Immature natural killer cell (primary cell): Measurements from ENCODE around the gene RTL9. TPM values are rescaled to one million over a fixed set of nuclear protein-coding genes. Genes with fewer than 3 reads are reported as not detected.

ENCODE experiments used
- DNase-seq, 3 donors: peaks; one replicate each; pipeline ENCODE4 v3.0.0; 2022; ENCODE audit warnings: mixed read lengths in 1 of 3
- H3K27ac Mint-ChIP-seq, 6 donors: one replicate each; pipeline ENCODE4 v1.8.0; 2020; ENCODE audit warnings: mixed read lengths in 6 of 6, mild to moderate bottlenecking in 5 of 6, inconsistent platforms in 4 of 6, moderate library complexity in 3 of 6
- H3K27me3 Mint-ChIP-seq, 3 donors: one replicate each; pipeline ENCODE4 v1.8.0; 2020 to 2021; ENCODE audit warnings: low read depth in 3 of 3, mild to moderate bottlenecking in 3 of 3, mixed read lengths in 3 of 3, moderate library complexity in 3 of 3, inconsistent platforms in 1 of 3
- H3K36me3 Mint-ChIP-seq, 3 donors: one replicate each; pipeline ENCODE4 v1.8.0; 2020; ENCODE audit warnings: mixed read lengths in 3 of 3, inconsistent platforms in 2 of 3, mild to moderate bottlenecking in 2 of 3
- H3K4me1 Mint-ChIP-seq, 2 donors: one replicate each; pipeline ENCODE4 v1.8.0; 2020; ENCODE audit warnings: inconsistent platforms in 2 of 2, mild to moderate bottlenecking in 2 of 2, mixed read lengths in 2 of 2, moderate library complexity in 1 of 2
- H3K4me3 Mint-ChIP-seq, 5 donors: one replicate each; pipeline ENCODE4 v1.8.0; 2020; ENCODE audit warnings: mild to moderate bottlenecking in 5 of 5, mixed read lengths in 5 of 5, inconsistent platforms in 3 of 5, moderate library complexity in 3 of 5
- H3K9me3 Mint-ChIP-seq, 6 donors: one replicate each; pipeline ENCODE4 v1.8.0; 2020; ENCODE audit warnings: mild to moderate bottlenecking in 6 of 6, mixed read lengths in 6 of 6, inconsistent platforms in 4 of 6, moderate library complexity in 3 of 6
- polyA plus RNA-seq, 3 donors: library from polyadenylated mRNA; unstranded; fragments of 300-500 nt; fragmentation: Illumina TruSeq; gene quantifications; one replicate each; pipeline ENCODE4 v1.2.3, GENCODE V29; 2021

Gene RTL9
- polyA plus RNA-seq, 3 donors from 2014 or later: not detected

- H3K27me3 Mint-ChIP-seq: peaks cover 0 to 5% (median 2%) of the 10 kb centered on the region in 3 donors
- H3K9me3 Mint-ChIP-seq: no peaks in the 10 kb centered on the region
- no peaks in the 10 kb centered on the region for H3K36me3 Mint-ChIP-seq
- no peak overlapping the region for H3K4me3 Mint-ChIP-seq
- no peak for DNase-seq
- H3K27ac Mint-ChIP-seq: no peak overlapping the region
- H3K4me1 Mint-ChIP-seq: no peaks in the 10 kb centered on the region
Measured at GRCh38 chrX:110383414-110383813, 24.8 kb downstream of the RTL9 start.

GRCh38 chrX:110384490-110384889 is 25.8 kb downstream of the RTL9 start:
- Mint-ChIP-seq H3K36me3 (no peaks in the 10 kb centered on the region), H3K9me3 (no peaks in the 10 kb centered on the region), H3K27ac (no peak overlapping the region), H3K27me3 (peaks cover 0 to 6% (median 2%) of the 10 kb centered on the region in 3 donors), H3K4me1 (no peaks in the 10 kb centered on the region), H3K4me3 (no peak overlapping the region)
- DNase-seq: no peak

GRCh38 chrX:110389570-110389969 is 30.9 kb downstream of the RTL9 start:
- Mint-ChIP-seq H3K4me3 (no peak overlapping the region), H3K36me3 (no peaks in the 10 kb centered on the region), H3K27me3 (peaks cover 0 to 6% (median 2%) of the 10 kb centered on the region in 3 donors), H3K4me1 (no peaks in the 10 kb centered on the region), H3K27ac (no peak overlapping the region), H3K9me3 (no peaks in the 10 kb centered on the region)
- DNase-seq: no peak

GRCh38 chrX:110391086-110391485 is 32.4 kb downstream of the RTL9 start:
- Mint-ChIP-seq H3K36me3 (no peaks in the 10 kb centered on the region), H3K9me3 (no peaks in the 10 kb centered on the region), H3K4me1 (no peaks in the 10 kb centered on the region), H3K27me3 (peaks cover 2 to 7% (median 6%) of the 10 kb centered on the region in 3 donors), H3K27ac (no peak overlapping the region), H3K4me3 (no peak overlapping the region)
- no peak for DNase-seq

- H3K27ac Mint-ChIP-seq: no peak overlapping the region
Measured at GRCh38 chrX:110394651-110395050, 36.0 kb downstream of the RTL9 start.

GRCh38 chrX:110395877-110396276 is 37.2 kb downstream of the RTL9 start:
- Mint-ChIP-seq H3K27me3 (peaks cover 0 to 12% (median 2%) of the 10 kb centered on the region in 3 donors), H3K36me3 (no peaks in the 10 kb centered on the region), H3K27ac (no peak overlapping the region), H3K4me1 (no peaks in the 10 kb centered on the region), H3K4me3 (no peak overlapping the region), H3K9me3 (no peaks in the 10 kb centered on the region)
- DNase-seq: no peak

More at GRCh38 chrX:110394651-110395050, 36.0 kb downstream of the RTL9 start:
- Mint-ChIP-seq H3K27me3 (peaks cover 0 to 12% (median 2%) of the 10 kb centered on the region in 3 donors), H3K4me1 (no peaks in the 10 kb centered on the region), H3K4me3 (no peak overlapping the region), H3K36me3 (no peaks in the 10 kb centered on the region), H3K9me3 (no peaks in the 10 kb centered on the region)
- DNase-seq: no peak

GRCh38 chrX:110396735-110397134 is 38.1 kb downstream of the RTL9 start:
- H3K4me1 Mint-ChIP-seq: no peaks in the 10 kb centered on the region
- H3K4me3 Mint-ChIP-seq: no peak overlapping the region
- H3K9me3 Mint-ChIP-seq: no peaks in the 10 kb centered on the region
- DNase-seq: no peak
- no peak overlapping the region for H3K27ac Mint-ChIP-seq
- peaks cover 0 to 12% (median 4%) of the 10 kb centered on the region in 3 donors for H3K27me3 Mint-ChIP-seq
- H3K36me3 Mint-ChIP-seq: no peaks in the 10 kb centered on the region

GRCh38 chrX:110397339-110397738 is 38.7 kb downstream of the RTL9 start:
- Mint-ChIP-seq H3K27ac (no peak overlapping the region), H3K4me1 (no peaks in the 10 kb centered on the region), H3K4me3 (no peak overlapping the region), H3K36me3 (no peaks in the 10 kb centered on the region), H3K9me3 (no peaks in the 10 kb centered on the region), H3K27me3 (peaks cover 0 to 12% (median 5%) of the 10 kb centered on the region in 3 donors)
- DNase-seq: no peak

- no peak overlapping the region for H3K4me3 Mint-ChIP-seq
- H3K4me1 Mint-ChIP-seq: no peaks in the 10 kb centered on the region
- peaks cover 0 to 12% (median 5%) of the 10 kb centered on the region in 3 donors for H3K27me3 Mint-ChIP-seq
Measured at GRCh38 chrX:110397904-110398303, 39.3 kb downstream of the RTL9 start.

GRCh38 chrX:110399497-110399896 is 40.8 kb downstream of the RTL9 start:
- no peak overlapping the region for H3K27ac Mint-ChIP-seq
- H3K27me3 Mint-ChIP-seq: peaks cover 0 to 11% (median 5%) of the 10 kb centered on the region in 3 donors
- H3K36me3 Mint-ChIP-seq: no peaks in the 10 kb centered on the region
- H3K9me3 Mint-ChIP-seq: no peaks in the 10 kb centered on the region
- DNase-seq: no peak
- H3K4me1 Mint-ChIP-seq: no peaks in the 10 kb centered on the region
- no peak overlapping the region for H3K4me3 Mint-ChIP-seq

More at GRCh38 chrX:110397904-110398303, 39.3 kb downstream of the RTL9 start:
- DNase-seq: no peak
- Mint-ChIP-seq H3K36me3 (no peaks in the 10 kb centered on the region), H3K9me3 (no peaks in the 10 kb centered on the region), H3K27ac (no peak overlapping the region)

- no peaks in the 10 kb centered on the region for H3K9me3 Mint-ChIP-seq
- peaks cover 0 to 11% (median 5%) of the 10 kb centered on the region in 3 donors for H3K27me3 Mint-ChIP-seq
- no peak overlapping the region for H3K27ac Mint-ChIP-seq
- DNase-seq: no peak
- H3K36me3 Mint-ChIP-seq: no peaks in the 10 kb centered on the region
- H3K4me3 Mint-ChIP-seq: no peak overlapping the region
- H3K4me1 Mint-ChIP-seq: no peaks in the 10 kb centered on the region
Measured at GRCh38 chrX:110399966-110400365, 41.3 kb downstream of the RTL9 start.

- no peak overlapping the region for H3K27ac Mint-ChIP-seq
- H3K27me3 Mint-ChIP-seq: peaks cover 0 to 5% (median 4%) of the 10 kb centered on the region in 3 donors
- no peaks in the 10 kb centered on the region for H3K9me3 Mint-ChIP-seq
- H3K4me3 Mint-ChIP-seq: no peak overlapping the region
- H3K36me3 Mint-ChIP-seq: no peaks in the 10 kb centered on the region
- no peak for DNase-seq
- no peaks in the 10 kb centered on the region for H3K4me1 Mint-ChIP-seq
Measured at GRCh38 chrX:110401135-110401534, 42.5 kb downstream of the RTL9 start.

GRCh38 chrX:110402091-110402849 is 43.6 kb downstream of the RTL9 start:
- H3K36me3 Mint-ChIP-seq: no peaks in the 10 kb centered on the region
- no peak overlapping the region for H3K27ac Mint-ChIP-seq
- no peaks in the 10 kb centered on the region for H3K4me1 Mint-ChIP-seq
- DNase-seq: no peak
- no peak overlapping the region for H3K4me3 Mint-ChIP-seq
- H3K9me3 Mint-ChIP-seq: no peaks in the 10 kb centered on the region
- H3K27me3 Mint-ChIP-seq: peaks cover 0 to 4% (median 2%) of the 10 kb centered on the region in 3 donors

- DNase-seq: no peak
- no peak overlapping the region for H3K27ac Mint-ChIP-seq
- H3K4me3 Mint-ChIP-seq: no peak overlapping the region
- no peaks in the 10 kb centered on the region for H3K9me3 Mint-ChIP-seq
- peaks cover under 1 to 4% (median 3%) of the 10 kb centered on the region in 3 donors for H3K27me3 Mint-ChIP-seq
- no peaks in the 10 kb centered on the region for H3K36me3 Mint-ChIP-seq
- no peaks in the 10 kb centered on the region for H3K4me1 Mint-ChIP-seq
Measured at GRCh38 chrX:110402850-110403221, 44.2 kb downstream of the RTL9 start.
